ENCODE results near the gene CRYGB. TPM values are rescaled to one million over a fixed set of nuclear protein-coding genes. Genes with fewer than 3 reads are reported as not detected.
"Not testable (repeated sequence)": the region's sequence is repeated elsewhere in the genome, so short reads cannot be mapped to it uniquely, and the experiment has no call there.

CRYGB gene
- total and polyA plus RNA-seq, 2 donors, result not detected

GRCh38 chr2:208122248-208122647 is 23.7 kb downstream of the CRYGB start:
- no peaks in the 10 kb centered on the region for H3K36me3 ChIP-seq (ENCODE audit: insufficient read depth)
- no peak overlapping the region for H3K27ac ChIP-seq (ENCODE audit: low read depth)
- no peak overlapping the region for H3K4me3 ChIP-seq (ENCODE audit: low read depth, low read length)
- H3K4me1 ChIP-seq (ENCODE audit: insufficient read depth), result no peaks in the 10 kb centered on the region
- 97% methylated on average over 1 of the region's 1 CpG for WGBS
- DNase-seq (ENCODE audit: extremely low spot score), result no peak

GRCh38 chr2:208118918-208119317 is 27.0 kb downstream of the CRYGB start:
- Histone ChIP-seq H3K27ac (ENCODE audit: low read depth) (no peak overlapping the region), H3K36me3 (ENCODE audit: insufficient read depth) (no peaks in the 10 kb centered on the region), H3K4me3 (ENCODE audit: low read depth, low read length) (no peak overlapping the region), H3K4me1 (ENCODE audit: insufficient read depth) (no peaks in the 10 kb centered on the region)
- no peak for DNase-seq (ENCODE audit: extremely low spot score)
- 94% methylated on average over 3 of the region's 3 CpGs for WGBS

GRCh38 chr2:208117390-208117789 is 28.6 kb downstream of the CRYGB start:
- H3K36me3 ChIP-seq (ENCODE audit: insufficient read depth); H3K4me1 ChIP-seq (ENCODE audit: insufficient read depth); DNase-seq (ENCODE audit: extremely low spot score); H3K4me3 ChIP-seq (ENCODE audit: low read depth, low read length); H3K27ac ChIP-seq (ENCODE audit: low read depth): not testable (repeated sequence)
- WGBS, result 93% methylated on average over 11 of the region's 11 CpGs

- no peak overlapping the region for H3K27ac ChIP-seq (ENCODE audit: low read depth)
- H3K36me3 ChIP-seq (ENCODE audit: insufficient read depth), result no peaks in the 10 kb centered on the region
- WGBS, result 63% methylated on average over 7 of the region's 7 CpGs
- no peak for DNase-seq (ENCODE audit: extremely low spot score)
- no peaks in the 10 kb centered on the region for H3K4me1 ChIP-seq (ENCODE audit: insufficient read depth)
- no peak overlapping the region for H3K4me3 ChIP-seq (ENCODE audit: low read depth, low read length)
These were observed 33.0 kb downstream of the CRYGB start for GRCh38 chr2:208112969-208113368.

- peak overlapping the region; percentile 14 for H3K4me3 ChIP-seq (ENCODE audit: low read depth, low read length)
- WGBS, result 53% methylated on average over 36 of the region's 36 CpGs
These were observed 33.6 kb downstream of the CRYGB start for GRCh38 chr2:208112273-208112745.

GRCh38 chr2:208103616-208104015 is 42.3 kb downstream of the CRYGB start:
- 83% methylated on average over 3 of the region's 3 CpGs for WGBS
- Histone ChIP-seq H3K4me3 (ENCODE audit: low read depth, low read length) (no peak overlapping the region), H3K36me3 (ENCODE audit: insufficient read depth) (no peaks in the 10 kb centered on the region), H3K27ac (ENCODE audit: low read depth) (no peak overlapping the region), H3K4me1 (ENCODE audit: insufficient read depth) (no peaks in the 10 kb centered on the region)
- no peak for DNase-seq (ENCODE audit: extremely low spot score)

More at GRCh38 chr2:208112273-208112745, 33.6 kb downstream of the CRYGB start:
- not testable (repeated sequence) for H3K36me3 ChIP-seq (ENCODE audit: insufficient read depth); DNase-seq (ENCODE audit: extremely low spot score); H3K27ac ChIP-seq (ENCODE audit: low read depth); H3K4me1 ChIP-seq (ENCODE audit: insufficient read depth)

GRCh38 chr2:208101716-208102631 is 44.0 kb downstream of the CRYGB start:
- DNase-seq (ENCODE audit: extremely low spot score), result no peak
- H3K4me3 ChIP-seq (ENCODE audit: low read depth, low read length), result no peak overlapping the region
- 47% methylated on average over 10 of the region's 10 CpGs for WGBS
- H3K36me3 ChIP-seq (ENCODE audit: insufficient read depth), result no peaks in the 10 kb centered on the region
- no peak overlapping the region for H3K27ac ChIP-seq (ENCODE audit: low read depth)
- H3K4me1 ChIP-seq (ENCODE audit: insufficient read depth), result no peaks in the 10 kb centered on the region

GRCh38 chr2:208099682-208100470 is 46.1 kb downstream of the CRYGB start:
- Histone ChIP-seq H3K4me3 (ENCODE audit: low read depth, low read length) (no peak overlapping the region), H3K36me3 (ENCODE audit: insufficient read depth) (no peaks in the 10 kb centered on the region), H3K4me1 (ENCODE audit: insufficient read depth) (no peaks in the 10 kb centered on the region), H3K27ac (ENCODE audit: low read depth) (no peak overlapping the region)
- DNase-seq (ENCODE audit: extremely low spot score), result no peak
- 84% methylated on average over 13 of the region's 13 CpGs for WGBS

GRCh38 chr2:208098701-208099100 is 47.3 kb downstream of the CRYGB start:
- WGBS, result 97% methylated on average over 1 of the region's 1 CpG
- DNase-seq (ENCODE audit: extremely low spot score); H3K36me3 ChIP-seq (ENCODE audit: insufficient read depth); H3K4me3 ChIP-seq (ENCODE audit: low read depth, low read length); H3K27ac ChIP-seq (ENCODE audit: low read depth); H3K4me1 ChIP-seq (ENCODE audit: insufficient read depth): not testable (repeated sequence)

GRCh38 chr2:208098267-208098666 is 47.7 kb downstream of the CRYGB start:
- no peaks in the 10 kb centered on the region for H3K36me3 ChIP-seq (ENCODE audit: insufficient read depth)
- no peak for DNase-seq (ENCODE audit: extremely low spot score)
- no peak overlapping the region for H3K4me3 ChIP-seq (ENCODE audit: low read depth, low read length)
- no peak overlapping the region for H3K27ac ChIP-seq (ENCODE audit: low read depth)
- WGBS, result 74% methylated on average over 2 of the region's 2 CpGs
- no peaks in the 10 kb centered on the region for H3K4me1 ChIP-seq (ENCODE audit: insufficient read depth)

- no peaks in the 10 kb centered on the region for H3K4me1 ChIP-seq (ENCODE audit: insufficient read depth)
- H3K36me3 ChIP-seq (ENCODE audit: insufficient read depth), result no peaks in the 10 kb centered on the region
- H3K27ac ChIP-seq (ENCODE audit: low read depth), result no peak overlapping the region
- no peak overlapping the region for H3K4me3 ChIP-seq (ENCODE audit: low read depth, low read length)
- no peak for DNase-seq (ENCODE audit: extremely low spot score)
- WGBS, result 48% methylated on average over 5 of the region's 5 CpGs
These were observed 48.2 kb downstream of the CRYGB start for GRCh38 chr2:208097801-208098200.

GRCh38 chr2:208097313-208097712 is 48.6 kb downstream of the CRYGB start:
- Histone ChIP-seq H3K27ac (ENCODE audit: low read depth) (no peak overlapping the region), H3K36me3 (ENCODE audit: insufficient read depth) (no peaks in the 10 kb centered on the region), H3K4me3 (ENCODE audit: low read depth, low read length) (no peak overlapping the region), H3K4me1 (ENCODE audit: insufficient read depth) (no peaks in the 10 kb centered on the region)
- no peak for DNase-seq (ENCODE audit: extremely low spot score)
- WGBS, result 77% methylated on average over 3 of the region's 3 CpGs

GRCh38 chr2:208096080-208096479 is 49.9 kb downstream of the CRYGB start:
- no peak overlapping the region for H3K4me3 ChIP-seq (ENCODE audit: low read depth, low read length)
- H3K4me1 ChIP-seq (ENCODE audit: insufficient read depth), result no peaks in the 10 kb centered on the region
- WGBS, result 74% methylated on average over 3 of the region's 3 CpGs
- DNase-seq (ENCODE audit: extremely low spot score), result no peak
- no peaks in the 10 kb centered on the region for H3K36me3 ChIP-seq (ENCODE audit: insufficient read depth)
- no peak overlapping the region for H3K27ac ChIP-seq (ENCODE audit: low read depth)

- no peak for DNase-seq (ENCODE audit: extremely low spot score)
- H3K4me1 ChIP-seq (ENCODE audit: insufficient read depth), result no peaks in the 10 kb centered on the region
- no peak overlapping the region for H3K27ac ChIP-seq (ENCODE audit: low read depth)
- H3K4me3 ChIP-seq (ENCODE audit: low read depth, low read length), result no peak overlapping the region
- no peaks in the 10 kb centered on the region for H3K36me3 ChIP-seq (ENCODE audit: insufficient read depth)
These were observed 52.8 kb downstream of the CRYGB start for GRCh38 chr2:208093128-208093527.
